Measurements from ENCODE around the gene THADA.

THADA gene

DNA sequence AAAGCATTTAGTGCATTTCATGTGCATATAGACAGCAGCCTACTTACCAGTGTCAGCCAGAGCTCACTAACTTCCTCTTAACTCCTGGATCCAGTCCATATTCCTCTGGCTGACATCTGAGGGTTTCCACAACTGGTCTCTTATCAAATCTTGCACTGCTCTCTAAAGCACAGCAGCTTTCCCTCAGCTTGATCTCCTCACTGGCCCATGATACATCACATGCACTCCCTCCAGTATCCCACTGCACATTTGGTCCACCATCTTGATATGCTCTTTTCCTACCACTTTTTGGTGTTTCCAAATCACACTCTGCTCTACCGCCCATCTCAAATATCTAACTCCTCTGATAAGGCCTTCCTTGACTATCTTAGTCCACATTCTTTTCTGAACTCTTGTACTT is 264.4 kb downstream of the THADA start:
- H3K36me3 ChIP-seq (ENCODE audit: control insufficient read depth, low read length): peaks cover 6% of the 10 kb centered on the region; the same call in 1 of the 2 replicates
- H3K27ac ChIP-seq (ENCODE audit: low read depth, low read length): no peak overlapping the region
- no peak overlapping the region for H3K4me3 ChIP-seq (ENCODE audit: low read length)
- H3K4me2 ChIP-seq (ENCODE audit: low read length): no peak overlapping the region
- TF ChIP-seq EZH2phosphoT487 (IDR thresholded peaks at IDR 0.05; ENCODE audit: borderline replicate concordance, low read length): no peak
- TF ChIP-seq, protein P1, sequence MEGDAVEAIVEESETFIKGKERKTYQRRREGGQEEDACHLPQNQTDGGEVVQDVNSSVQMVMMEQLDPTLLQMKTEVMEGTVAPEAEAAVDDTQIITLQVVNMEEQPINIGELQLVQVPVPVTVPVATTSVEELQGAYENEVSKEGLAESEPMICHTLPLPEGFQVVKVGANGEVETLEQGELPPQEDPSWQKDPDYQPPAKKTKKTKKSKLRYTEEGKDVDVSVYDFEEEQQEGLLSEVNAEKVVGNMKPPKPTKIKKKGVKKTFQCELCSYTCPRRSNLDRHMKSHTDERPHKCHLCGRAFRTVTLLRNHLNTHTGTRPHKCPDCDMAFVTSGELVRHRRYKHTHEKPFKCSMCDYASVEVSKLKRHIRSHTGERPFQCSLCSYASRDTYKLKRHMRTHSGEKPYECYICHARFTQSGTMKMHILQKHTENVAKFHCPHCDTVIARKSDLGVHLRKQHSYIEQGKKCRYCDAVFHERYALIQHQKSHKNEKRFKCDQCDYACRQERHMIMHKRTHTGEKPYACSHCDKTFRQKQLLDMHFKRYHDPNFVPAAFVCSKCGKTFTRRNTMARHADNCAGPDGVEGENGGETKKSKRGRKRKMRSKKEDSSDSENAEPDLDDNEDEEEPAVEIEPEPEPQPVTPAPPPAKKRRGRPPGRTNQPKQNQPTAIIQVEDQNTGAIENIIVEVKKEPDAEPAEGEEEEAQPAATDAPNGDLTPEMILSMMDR (IDR thresholded peaks at IDR 0.05; ENCODE audit: low read depth, low read length, poor library complexity, severe bottlenecking): no peak
- no peaks in the 10 kb centered on the region for H3K79me2 ChIP-seq (ENCODE audit: control insufficient read depth, low read length)
- no peaks in the 10 kb centered on the region for H3K4me1 ChIP-seq (ENCODE audit: control insufficient read depth, low read length)
- H3F3A ChIP-seq (ENCODE audit: control insufficient read depth, insufficient read depth): no peaks in the 10 kb centered on the region
- no peaks in the 10 kb centered on the region for H3K27me3 ChIP-seq (ENCODE audit: control insufficient read depth, low read length)
- H3K9me3 ChIP-seq (ENCODE audit: control insufficient read depth, insufficient read depth, low read length): no peaks in the 10 kb centered on the region
- no peaks in the 10 kb centered on the region for H3K9me2 ChIP-seq (replicated peaks; ENCODE audit: control insufficient read depth, low read length)
- no peaks in the 10 kb centered on the region for H4K20me1 ChIP-seq (ENCODE audit: control insufficient read depth, insufficient read depth, low read depth, low read length)

- H3K27ac ChIP-seq (ENCODE audit: low read depth, low read length): no peak overlapping the region
- no peaks in the 10 kb centered on the region for H3K4me1 ChIP-seq (ENCODE audit: control insufficient read depth, low read length)
- no peak for TF ChIP-seq EZH2phosphoT487 (IDR thresholded peaks at IDR 0.05; ENCODE audit: borderline replicate concordance, low read length)
- TF ChIP-seq, protein P1 (IDR thresholded peaks at IDR 0.05; ENCODE audit: low read depth, low read length, poor library complexity, severe bottlenecking): no peak
- no peaks in the 10 kb centered on the region for H4K20me1 ChIP-seq (ENCODE audit: control insufficient read depth, insufficient read depth, low read depth, low read length)
- H3K4me3 ChIP-seq (ENCODE audit: low read length): no peak overlapping the region
- H3K36me3 ChIP-seq (ENCODE audit: control insufficient read depth, low read length): peaks cover 6% of the 10 kb centered on the region; the same call in 1 of the 2 replicates
- H3K79me2 ChIP-seq (ENCODE audit: control insufficient read depth, low read length): no peaks in the 10 kb centered on the region
- H3K4me2 ChIP-seq (ENCODE audit: low read length): no peak overlapping the region
- H3F3A ChIP-seq (ENCODE audit: control insufficient read depth, insufficient read depth): no peaks in the 10 kb centered on the region
- no peaks in the 10 kb centered on the region for H3K9me3 ChIP-seq (ENCODE audit: control insufficient read depth, insufficient read depth, low read length)
- no peaks in the 10 kb centered on the region for H3K9me2 ChIP-seq (replicated peaks; ENCODE audit: control insufficient read depth, low read length)
- no peaks in the 10 kb centered on the region for H3K27me3 ChIP-seq (ENCODE audit: control insufficient read depth, low read length)
Measured at GRCh38 chr2:43329637-43330036, 266.2 kb downstream of the THADA start.

DNA sequence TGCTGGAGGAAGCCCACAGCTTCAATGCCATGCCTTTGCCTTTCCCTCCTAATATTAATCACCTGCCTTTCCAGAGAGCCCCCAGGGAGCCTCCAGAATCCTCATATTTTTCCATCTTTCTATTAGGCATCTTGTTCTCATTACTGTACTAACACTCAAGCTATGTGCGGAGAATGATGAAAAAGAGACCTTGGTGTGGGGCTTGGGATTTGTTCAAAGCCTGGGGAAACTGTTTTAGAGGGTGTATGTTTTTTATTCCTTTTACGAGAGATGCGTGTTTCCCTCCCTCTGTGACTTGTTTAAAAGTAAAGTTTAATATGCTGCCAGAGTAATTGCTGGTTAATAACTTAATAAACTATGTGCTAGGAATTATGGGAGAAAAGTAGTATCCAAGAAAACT is 267.0 kb downstream of the THADA start:
- Histone ChIP-seq H3K36me3 (ENCODE audit: control insufficient read depth, low read length) (peaks cover 6% of the 10 kb centered on the region; the same call in 1 of the 2 replicates), H3K27ac (ENCODE audit: low read depth, low read length) (no peak overlapping the region), H3F3A (ENCODE audit: control insufficient read depth, insufficient read depth) (no peaks in the 10 kb centered on the region), H3K79me2 (ENCODE audit: control insufficient read depth, low read length) (no peaks in the 10 kb centered on the region), H3K4me2 (ENCODE audit: low read length) (no peak overlapping the region), H3K9me2 (replicated peaks; ENCODE audit: control insufficient read depth, low read length) (no peaks in the 10 kb centered on the region), H3K9me3 (ENCODE audit: control insufficient read depth, insufficient read depth, low read length) (no peaks in the 10 kb centered on the region), H4K20me1 (ENCODE audit: control insufficient read depth, insufficient read depth, low read depth, low read length) (no peaks in the 10 kb centered on the region), H3K4me3 (ENCODE audit: low read length) (no peak overlapping the region), H3K4me1 (ENCODE audit: control insufficient read depth, low read length) (no peaks in the 10 kb centered on the region), H3K27me3 (ENCODE audit: control insufficient read depth, low read length) (no peaks in the 10 kb centered on the region)
- TF ChIP-seq, protein P1 (IDR thresholded peaks at IDR 0.05; ENCODE audit: low read depth, low read length, poor library complexity, severe bottlenecking): no peak
- TF ChIP-seq EZH2phosphoT487 (IDR thresholded peaks at IDR 0.05; ENCODE audit: borderline replicate concordance, low read length): no peak

Data from DOHH2 (cell line).